PFSK-1 (cell line): Measurements from ENCODE around the gene TLCD3B.

Experiments used
- FOXP2 ChIP-seq: optimal IDR thresholded peaks from 2 replicates; pipeline ENCODE3; 2011; ENCODE audit warnings: borderline replicate concordance, control low read depth, inconsistent platforms; ENCODE audit not compliant: insufficient read depth; ENCODE audit errors: extremely low read length, extremely low read depth
- POLR2AphosphoS5 ChIP-seq: IDR thresholded peaks from 2 replicates; pipeline ENCODE4 v1.6.1; 2012; ENCODE audit warnings: low read depth, mild to moderate bottlenecking, control low read depth, low read length, moderate library complexity
- REST ChIP-seq, 2 experiments: IDR thresholded peaks; 2 replicates each; pipeline versions ENCODE4 v1.6.1 to v1.8.0; 2011 to 2012; ENCODE audit warnings: low read depth in 2 of 2, low read length in 2 of 2, control low read depth in 1 of 2, inconsistent platforms in 1 of 2, mild to moderate bottlenecking in 1 of 2, moderate library complexity in 1 of 2; ENCODE audit not compliant: insufficient read depth in 1 of 2
- SIN3A ChIP-seq: IDR thresholded peaks from 2 replicates; pipeline ENCODE4 v1.6.1; 2012; ENCODE audit warnings: mild to moderate bottlenecking, low read length, moderate library complexity, borderline replicate concordance; ENCODE audit not compliant: insufficient read depth
- TAF1 ChIP-seq: IDR thresholded peaks from 2 replicates; pipeline ENCODE4 v1.6.1; 2012; ENCODE audit warnings: low read length, control low read depth, borderline replicate concordance; ENCODE audit not compliant: insufficient read depth

Gene TLCD3B

GRCh38 chr16:30054959-30055553 is 24.0 kb upstream of the TLCD3B start:
- TF ChIP-seq SIN3A (no peak), TAF1 (no peak), POLR2AphosphoS5 (no peak), REST (IDR thresholded peaks at IDR 0.05; ENCODE audit: insufficient read depth in 1 of 2, low read depth in 2 of 2, low read length in 2 of 2) (no peak), FOXP2 (no peak)

DNA sequence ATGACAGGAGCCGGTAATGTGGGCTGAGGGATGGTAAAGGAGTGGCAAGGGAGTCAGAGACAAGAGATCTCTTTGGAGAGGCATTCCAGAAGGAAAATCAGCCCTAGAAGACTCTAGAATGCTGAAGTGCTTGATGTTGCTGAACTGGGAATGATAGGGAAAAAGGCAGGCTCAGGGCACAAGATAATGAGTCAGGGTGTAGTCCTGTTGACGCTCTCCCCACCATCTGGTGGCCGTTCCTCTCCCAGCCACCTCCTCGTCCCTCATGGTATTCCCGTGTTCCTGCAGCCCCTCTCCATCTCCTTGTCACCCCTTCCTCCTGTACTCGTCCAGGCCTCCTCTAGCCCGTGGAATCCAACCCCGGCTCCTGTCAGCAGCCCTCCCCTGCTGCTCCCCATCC is 23.4 kb upstream of the TLCD3B start:
- TF ChIP-seq REST (IDR thresholded peaks at IDR 0.05; ENCODE audit: insufficient read depth in 1 of 2, low read depth in 2 of 2, low read length in 2 of 2) (no peak), FOXP2 (no peak), SIN3A (no peak), POLR2AphosphoS5 (no peak), TAF1 (no peak)

- TF ChIP-seq FOXP2 (no peak), POLR2AphosphoS5 (no peak), TAF1 (no peak), REST (IDR thresholded peaks at IDR 0.05; ENCODE audit: insufficient read depth in 1 of 2, low read depth in 2 of 2, low read length in 2 of 2) (no peak), SIN3A (no peak)
Measured at GRCh38 chr16:30053376-30054015, 22.4 kb upstream of the TLCD3B start.

GRCh38 chr16:30052671-30053372 is 21.8 kb upstream of the TLCD3B start:
- TF ChIP-seq POLR2AphosphoS5 (no peak), TAF1 (no peak), FOXP2 (peak; percentile 52), SIN3A (no peak)

DNA sequence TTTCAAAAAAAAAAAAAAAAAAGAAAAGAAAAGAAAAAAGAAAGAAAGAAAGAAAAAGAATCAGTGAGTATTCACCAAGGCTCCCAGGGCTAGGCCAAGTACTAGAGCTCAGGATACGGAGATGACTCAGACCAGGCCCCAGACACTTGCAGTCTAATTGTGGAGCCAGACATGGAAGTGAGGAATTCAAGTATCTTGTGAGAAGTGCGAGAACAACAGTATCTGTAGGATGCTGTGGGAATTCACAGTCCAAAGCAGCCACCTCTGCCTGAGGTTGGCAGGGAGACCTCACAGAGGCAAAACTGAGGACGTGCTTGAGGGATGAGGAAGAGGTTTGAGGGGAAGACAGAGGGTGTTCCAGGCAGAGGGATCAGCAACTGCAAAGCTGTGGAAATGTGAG is 20.4 kb upstream of the TLCD3B start:
- TF ChIP-seq TAF1: no peak
- TF ChIP-seq FOXP2: no peak
- no peak for TF ChIP-seq REST (IDR thresholded peaks at IDR 0.05; ENCODE audit: insufficient read depth in 1 of 2, low read depth in 2 of 2, low read length in 2 of 2)
- no peak for TF ChIP-seq POLR2AphosphoS5
- no peak for TF ChIP-seq SIN3A
